Neuronal stem cell (in vitro differentiated cells): ENCODE data around the gene TMEM234. TPM values are rescaled to one million over a fixed set of nuclear protein-coding genes. Genes with fewer than 3 reads are reported as not detected.
A peak's percentile ranks its signal among the peaks of the same experiment; 100 is the strongest.

Source experiments
- DNase-seq: peaks from one replicate; pipeline ENCODE4 v3.0.0-alpha.2; 2013; ENCODE audit warnings: low spot score
- H2AFZ ChIP-seq: one replicate; pipeline ENCODE4 v1.6.1; 2013; ENCODE audit warnings: mild to moderate bottlenecking, low read length, inconsistent platforms
- H2AK5ac ChIP-seq: 2 replicates; pipeline ENCODE4 v1.6.1; 2013; ENCODE audit warnings: low read depth, mild to moderate bottlenecking, inconsistent platforms, low read length, moderate library complexity, mixed read lengths
- H2BK120ac ChIP-seq: 2 replicates; pipeline ENCODE4 v1.6.1; 2013; ENCODE audit warnings: low read depth, mild to moderate bottlenecking, inconsistent platforms, low read length, moderate library complexity, mixed read lengths
- H2BK12ac ChIP-seq: one replicate; pipeline ENCODE4 v1.6.1; 2013; ENCODE audit warnings: low read length, inconsistent platforms
- H2BK15ac ChIP-seq: 2 replicates; pipeline ENCODE4 v1.6.1; 2013; ENCODE audit warnings: mild to moderate bottlenecking, low read length, inconsistent platforms, mixed read lengths
- H2BK5ac ChIP-seq: one replicate; pipeline ENCODE4 v1.6.1; 2013; ENCODE audit warnings: inconsistent platforms, mild to moderate bottlenecking, low read length, moderate library complexity
- H3K14ac ChIP-seq: one replicate; pipeline ENCODE4 v1.6.1; 2013; ENCODE audit warnings: low read length, inconsistent platforms
- H3K18ac ChIP-seq: 2 replicates; pipeline ENCODE4 v1.6.1; 2013; ENCODE audit warnings: low read length, inconsistent platforms
- H3K23ac ChIP-seq: 2 replicates; pipeline ENCODE4 v1.6.1; 2013; ENCODE audit warnings: low read depth, mild to moderate bottlenecking, mixed read lengths, low read length, inconsistent platforms; ENCODE audit not compliant: poor library complexity
- H3K27ac ChIP-seq: replicated peaks from 3 replicates; pipeline ENCODE4 v1.5.1; 2013; ENCODE audit warnings: low read length, inconsistent platforms
- H3K27me3 ChIP-seq, 3 experiments: 2 replicates each; pipeline ENCODE4 v1.6.1; 2013; ENCODE audit warnings: low read length in 3 of 3, mild to moderate bottlenecking in 2 of 3, inconsistent platforms in 1 of 3, low read depth in 1 of 3, mixed read lengths in 1 of 3, moderate library complexity in 1 of 3; ENCODE audit not compliant: control insufficient read depth in 3 of 3, insufficient read depth in 3 of 3
- H3K36me3 ChIP-seq, 2 donors: replicated peaks in 1 of 2; 2 replicates each; pipeline ENCODE4 v1.6.1; 2013; ENCODE audit warnings: low read length in 2 of 2; ENCODE audit not compliant: control insufficient read depth in 2 of 2, insufficient read depth in 2 of 2
- H3K4ac ChIP-seq: 2 replicates; pipeline ENCODE4 v1.6.1; 2013; ENCODE audit warnings: inconsistent platforms, mild to moderate bottlenecking, low read length, moderate library complexity
- H3K4me1 ChIP-seq, 2 donors: 1 replicate in 1 of 2; 2 replicates in 1 of 2; pipeline ENCODE4 v1.6.1; 2013; ENCODE audit warnings: low read length in 2 of 2, low read depth in 1 of 2; ENCODE audit not compliant: control insufficient read depth in 2 of 2, insufficient read depth in 1 of 2
- H3K4me2 ChIP-seq: one replicate; pipeline ENCODE4 v1.6.1; 2013; ENCODE audit warnings: mild to moderate bottlenecking, low read length, inconsistent platforms; ENCODE audit not compliant: insufficient read depth, poor library complexity, severe bottlenecking
- H3K4me3 ChIP-seq, 2 donors: 2 replicates each; pipeline ENCODE4 v1.5.1; 2013; ENCODE audit warnings: low read length in 2 of 2, mild to moderate bottlenecking in 2 of 2, inconsistent platforms in 1 of 2, moderate library complexity in 1 of 2
- H3K79me1 ChIP-seq: one replicate; pipeline ENCODE4 v1.6.1; 2013; ENCODE audit warnings: low read depth, mild to moderate bottlenecking, inconsistent platforms, low read length, moderate library complexity
- H3K9ac ChIP-seq: one replicate; pipeline ENCODE4 v1.6.1; 2013; ENCODE audit warnings: mild to moderate bottlenecking, low read depth, low read length, inconsistent platforms; ENCODE audit not compliant: poor library complexity
- H3K9me3 ChIP-seq, 2 donors: replicated peaks in 1 of 2; 2 replicates each; pipeline versions ENCODE3 to v1.6.1; 2013; ENCODE audit warnings: low read length in 2 of 2, mild to moderate bottlenecking in 2 of 2, inconsistent platforms in 1 of 2, low read depth in 1 of 2, mixed read lengths in 1 of 2, moderate library complexity in 1 of 2; ENCODE audit not compliant: control insufficient read depth in 2 of 2, insufficient read depth in 1 of 2
- H4K8ac ChIP-seq: one replicate; pipeline ENCODE4 v1.6.1; 2013; ENCODE audit warnings: low read depth, mild to moderate bottlenecking, inconsistent platforms, low read length, moderate library complexity
- H4K91ac ChIP-seq: one replicate; pipeline ENCODE4 v1.6.1; 2013; ENCODE audit warnings: low read length, low read depth, mild to moderate bottlenecking, inconsistent platforms; ENCODE audit not compliant: poor library complexity
- WGBS, 2 donors: extraction: QIAGEN DNeasy Blood & Tissue Kit; methylation state at CpG; one replicate each; pipeline ENCODE4 v1.1.7; 2013; ENCODE audit warnings: missing lambda C conversion rate in 2 of 2, mixed read lengths in 1 of 2; ENCODE audit not compliant: insufficient read length in 2 of 2, insufficient replicate concordance in 1 of 2; ENCODE audit errors: extremely low coverage in 2 of 2; 5-methylcytosine and 5-hydroxymethylcytosine counted together
- polyA plus RNA-seq, 2 experiments: library from polyadenylated mRNA; stranded (reverse); fragments of 200-250 nt; gene quantifications; one replicate each; pipeline ENCODE4 v1.2.3, GENCODE V29; 2013

Gene TMEM234
- 7.0 TPM for polyA plus RNA-seq (2013, experiment 1 of 2)
- polyA plus RNA-seq (2013, experiment 2 of 2), result 7.0 TPM

- H2BK15ac ChIP-seq, result no peak within 1 kb of the TSS
- H2BK12ac ChIP-seq, result no peak within 1 kb of the TSS
- H3K4me3 ChIP-seq, result peak within 1 kb of the TSS; percentile 84 to 97
- peaks cover 2% of the 10 kb centered on the region for H3K79me1 ChIP-seq
- peak within 1 kb of the TSS; percentile 78 for H3K27ac ChIP-seq
- H3K23ac ChIP-seq, result peak within 1 kb of the TSS; percentile 25
- H3K27me3 ChIP-seq, result no peaks in the 10 kb centered on the region
- H2AK5ac ChIP-seq, result no peak within 1 kb of the TSS
- peak; percentile 90 for DNase-seq
- H2BK5ac ChIP-seq, result no peak within 1 kb of the TSS
- H2AFZ ChIP-seq, result peak within 1 kb of the TSS; percentile 98
- peaks cover 18 to 51% of the 10 kb centered on the region in 2 donors for H3K36me3 ChIP-seq
- peak within 1 kb of the TSS; percentile 78 for H3K9ac ChIP-seq
- peaks cover 10 to 15% of the 10 kb centered on the region in 2 donors for H3K4me1 ChIP-seq
- H3K9me3 ChIP-seq, result no peaks in the 10 kb centered on the region
- H2BK120ac ChIP-seq, result no peak within 1 kb of the TSS
- H4K91ac ChIP-seq, result no peak within 1 kb of the TSS
- peak within 1 kb of the TSS; percentile 84 for H3K18ac ChIP-seq
- no CpG with 5 or more reads among the region's 46 CpGs for WGBS, 2 donors
- H3K4ac ChIP-seq, result no peak within 1 kb of the TSS
- H4K8ac ChIP-seq, result no peak within 1 kb of the TSS
- no peak within 1 kb of the TSS for H3K14ac ChIP-seq
- peak within 1 kb of the TSS; percentile 66 for H3K4me2 ChIP-seq
Measured at GRCh38 chr1:32221980-32222755, at the start of gene TMEM234, which contains the start of gene EIF3I. TSS of gene TMEM234 (minus strand) at chr1:32222353. CDS start at chr1:32222322, 31 bp downstream. TSS of gene EIF3I (plus strand) at chr1:32222407. CDS start at chr1:32222442, 35 bp downstream.

GRCh38 chr1:32269744-32270143 lies 47.6 kb upstream of the TMEM234 start:
- no peak overlapping the region for H3K4me2 ChIP-seq
- no peak overlapping the region for H2BK12ac ChIP-seq
- H2AFZ ChIP-seq, result no peak overlapping the region
- H3K4ac ChIP-seq, result no peak overlapping the region
- H3K27ac ChIP-seq, result no peak overlapping the region
- H3K23ac ChIP-seq, result no peak overlapping the region
- H4K8ac ChIP-seq, result no peak overlapping the region
- no peak overlapping the region for H2BK5ac ChIP-seq
- H3K4me1 ChIP-seq, result peaks cover 0 to 1% of the 10 kb centered on the region in 2 donors
- no peaks in the 10 kb centered on the region for H3K79me1 ChIP-seq
- H4K91ac ChIP-seq, result no peak overlapping the region
- peaks cover 0 to 12% (median 5%) of the 10 kb centered on the region in 3 experiments for H3K27me3 ChIP-seq
- H3K18ac ChIP-seq, result no peak overlapping the region
- H3K9ac ChIP-seq, result no peak overlapping the region
- H3K4me3 ChIP-seq, result no peak overlapping the region
- no peak overlapping the region for H2BK15ac ChIP-seq
- no peak for DNase-seq
- no peak overlapping the region for H2BK120ac ChIP-seq
- H3K9me3 ChIP-seq, result peaks cover 0 to 1% of the 10 kb centered on the region in 2 donors
- H3K36me3 ChIP-seq, result no peaks in the 10 kb centered on the region
- no peak overlapping the region for H2AK5ac ChIP-seq
- no peak overlapping the region for H3K14ac ChIP-seq

- Histone ChIP-seq H4K8ac (no peak overlapping the region), H3K9me3 (peaks cover 0 to 1% of the 10 kb centered on the region in 2 donors), H3K4me1 (no peaks in the 10 kb centered on the region), H3K9ac (no peak overlapping the region), H3K23ac (no peak overlapping the region), H3K79me1 (no peaks in the 10 kb centered on the region), H3K36me3 (no peaks in the 10 kb centered on the region), H3K18ac (no peak overlapping the region), H2BK12ac (no peak overlapping the region), H3K4ac (no peak overlapping the region), H2BK15ac (no peak overlapping the region), H2BK5ac (no peak overlapping the region), H2AK5ac (no peak overlapping the region), H3K4me3 (no peak overlapping the region), H3K27me3 (no peaks in the 10 kb centered on the region), H2AFZ (no peak overlapping the region), H3K14ac (no peak overlapping the region), H3K4me2 (no peak overlapping the region), H4K91ac (no peak overlapping the region), H3K27ac (no peak overlapping the region), H2BK120ac (no peak overlapping the region)
- no peak for DNase-seq
- WGBS, 2 donors, result no CpG with 5 or more reads among the region's 7 CpGs
Measured at GRCh38 chr1:32266921-32267591, 44.9 kb upstream of the TMEM234 start.

GRCh38 chr1:32265846-32266245 lies 43.7 kb upstream of the TMEM234 start:
- Histone ChIP-seq H3K9me3 (peaks cover 0 to 1% of the 10 kb centered on the region in 2 donors), H3K4me1 (no peaks in the 10 kb centered on the region), H3K14ac (no peak overlapping the region), H2AFZ (no peak overlapping the region), H2BK5ac (no peak overlapping the region), H3K4ac (no peak overlapping the region), H3K27me3 (no peaks in the 10 kb centered on the region), H2AK5ac (no peak overlapping the region), H3K79me1 (no peaks in the 10 kb centered on the region), H3K4me3 (no peak overlapping the region), H2BK12ac (no peak overlapping the region), H3K27ac (no peak overlapping the region), H4K91ac (no peak overlapping the region), H3K9ac (no peak overlapping the region), H2BK15ac (no peak overlapping the region), H3K23ac (no peak overlapping the region), H3K4me2 (no peak overlapping the region), H2BK120ac (no peak overlapping the region), H4K8ac (no peak overlapping the region), H3K18ac (no peak overlapping the region), H3K36me3 (no peaks in the 10 kb centered on the region)
- WGBS, 2 donors, result no CpG with 5 or more reads among the region's 9 CpGs
- DNase-seq, result no peak
